ENCODE measurements around the gene PTPRD.

DNA sequence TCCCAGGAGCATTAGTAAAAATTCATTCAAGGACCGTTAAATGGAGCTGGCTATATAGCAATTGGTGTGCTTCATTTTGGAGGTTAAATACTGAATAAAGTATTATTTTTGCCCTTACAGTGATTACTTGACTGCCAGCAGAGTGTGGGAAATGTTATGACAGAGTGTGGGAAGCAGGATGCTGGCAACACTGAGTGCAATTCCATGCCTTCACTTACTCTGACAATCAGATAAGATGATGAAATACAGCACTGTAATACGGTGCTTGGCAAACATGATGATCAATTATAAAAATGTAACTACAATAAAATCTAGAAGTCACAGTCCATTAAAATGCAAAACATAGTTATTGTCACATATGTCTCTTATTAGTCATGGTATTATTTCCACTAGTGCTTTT is 651.3 kb downstream of the PTPRD start:
- TF ChIP-seq, protein P1, sequence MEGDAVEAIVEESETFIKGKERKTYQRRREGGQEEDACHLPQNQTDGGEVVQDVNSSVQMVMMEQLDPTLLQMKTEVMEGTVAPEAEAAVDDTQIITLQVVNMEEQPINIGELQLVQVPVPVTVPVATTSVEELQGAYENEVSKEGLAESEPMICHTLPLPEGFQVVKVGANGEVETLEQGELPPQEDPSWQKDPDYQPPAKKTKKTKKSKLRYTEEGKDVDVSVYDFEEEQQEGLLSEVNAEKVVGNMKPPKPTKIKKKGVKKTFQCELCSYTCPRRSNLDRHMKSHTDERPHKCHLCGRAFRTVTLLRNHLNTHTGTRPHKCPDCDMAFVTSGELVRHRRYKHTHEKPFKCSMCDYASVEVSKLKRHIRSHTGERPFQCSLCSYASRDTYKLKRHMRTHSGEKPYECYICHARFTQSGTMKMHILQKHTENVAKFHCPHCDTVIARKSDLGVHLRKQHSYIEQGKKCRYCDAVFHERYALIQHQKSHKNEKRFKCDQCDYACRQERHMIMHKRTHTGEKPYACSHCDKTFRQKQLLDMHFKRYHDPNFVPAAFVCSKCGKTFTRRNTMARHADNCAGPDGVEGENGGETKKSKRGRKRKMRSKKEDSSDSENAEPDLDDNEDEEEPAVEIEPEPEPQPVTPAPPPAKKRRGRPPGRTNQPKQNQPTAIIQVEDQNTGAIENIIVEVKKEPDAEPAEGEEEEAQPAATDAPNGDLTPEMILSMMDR (IDR thresholded peaks at IDR 0.05): no peak
- no peak for TF ChIP-seq POLR2A (IDR thresholded peaks at IDR 0.05)

Measured in thyroid gland (tissue), 4 donors.